Hepatocyte (in vitro differentiated cells): ENCODE data around the gene FGFR3. TPM values are rescaled to one million over a fixed set of nuclear protein-coding genes. Genes with fewer than 3 reads are reported as not detected.
A peak's percentile ranks its signal among the peaks of the same experiment; 100 is the strongest.

Experiments used
- DNase-seq: peaks from one replicate; pipeline ENCODE4 v3.0.0-alpha.2; 2016; ENCODE audit warnings: low spot score
- H2AFZ ChIP-seq: fragments of 200-600 bp; sonication (generic); 2 replicates; pipeline ENCODE4 v1.6.0; 2016; ENCODE audit warnings: antibody characterized with exemption, mild to moderate bottlenecking
- H3K27ac ChIP-seq: fragments of 200-600 bp; sonication (generic); 2 replicates; pipeline ENCODE4 v1.5.1; 2016; ENCODE audit warnings: mild to moderate bottlenecking
- H3K27me3 ChIP-seq: fragments of 200-600 bp; sonication (generic); 2 replicates; pipeline ENCODE4 v1.6.1; 2016
- H3K36me3 ChIP-seq: fragments of 200-600 bp; sonication (generic); replicated peaks from 2 replicates; pipeline ENCODE4 v1.5.1; 2016; ENCODE audit warnings: low read depth; ENCODE audit not compliant: insufficient read depth
- H3K4me1 ChIP-seq: fragments of 200-600 bp; sonication (generic); 2 replicates; pipeline ENCODE4 v1.5.1; 2016; ENCODE audit warnings: mild to moderate bottlenecking, moderate library complexity; ENCODE audit not compliant: insufficient read depth
- H3K4me2 ChIP-seq: fragments of 200-600 bp; sonication (generic); 2 replicates; pipeline ENCODE4 v1.6.0; 2016
- H3K4me3 ChIP-seq: fragments of 200-600 bp; sonication (generic); 2 replicates; pipeline ENCODE4 v1.5.1; 2016; ENCODE audit warnings: mild to moderate bottlenecking
- H3K79me2 ChIP-seq: fragments of 200-600 bp; sonication (generic); 2 replicates; pipeline ENCODE4 v1.6.0; 2017; ENCODE audit warnings: mild to moderate bottlenecking
- H3K9me2 ChIP-seq: fragments of 200-600 bp; sonication (generic); replicated peaks from 2 replicates; pipeline ENCODE4 v1.6.0; 2017; ENCODE audit warnings: mild to moderate bottlenecking; ENCODE audit not compliant: insufficient read depth
- H3K9me3 ChIP-seq: fragments of 200-600 bp; sonication (generic); 2 replicates; pipeline ENCODE4 v1.5.1; 2016; ENCODE audit warnings: low read depth, mild to moderate bottlenecking
- H4K20me1 ChIP-seq: fragments of 200-600 bp; sonication (generic); 2 replicates; pipeline ENCODE4 v1.6.0; 2016; ENCODE audit warnings: mild to moderate bottlenecking; ENCODE audit not compliant: insufficient read depth, poor library complexity, severe bottlenecking
- CTCF ChIP-seq: fragments of 200-600 bp; sonication (generic); IDR thresholded peaks from 2 replicates; pipeline ENCODE4 v1.5.1; 2016; ENCODE audit warnings: antibody characterized with exemption, mild to moderate bottlenecking; ENCODE audit not compliant: poor library complexity
- EZH2 ChIP-seq: fragments of 200-600 bp; sonication (generic); IDR thresholded peaks from 2 replicates; pipeline ENCODE4 v1.6.1; 2016; ENCODE audit warnings: antibody characterized with exemption, mild to moderate bottlenecking, borderline replicate concordance
- EZH2phosphoT487 ChIP-seq: fragments of 200-600 bp; sonication (generic); IDR thresholded peaks from one replicate; pipeline ENCODE4 v1.6.1; 2018; ENCODE audit warnings: antibody characterized with exemption, mild to moderate bottlenecking, low read depth, moderate library complexity; ENCODE audit not compliant: unreplicated experiment, severe bottlenecking
- WGBS: methylation state at CpG from one replicate; pipeline ENCODE4 v1.1.6; 2016; ENCODE audit warnings: low lambda C conversion rate; ENCODE audit errors: missing lambda C conversion rate; 5-methylcytosine and 5-hydroxymethylcytosine counted together
- polyA plus RNA-seq: library from polyadenylated mRNA; unstranded; fragments of >200 nt; fragmentation: Nextera tagmentation; extraction: Ambion mirVana; gene quantifications from 2 replicates; pipeline ENCODE4 v1.2.1, GENCODE V29; 2016
- total RNA-seq: library from RNA; depleted of rRNA; stranded (reverse); fragments of >200 nt; gene quantifications from 2 replicates; pipeline ENCODE4 v1.2.3, GENCODE V29; 2014

Gene FGFR3
- total and polyA plus RNA-seq, 2 experiments from 2014 or later, result 82.0 to 99.8 TPM

- TF ChIP-seq CTCF, result no peak
- no peak for TF ChIP-seq EZH2phosphoT487
- TF ChIP-seq EZH2, result no peak
- Histone ChIP-seq H3K4me3 (no peak overlapping the region), H4K20me1 (no peaks in the 10 kb centered on the region), H3K27ac (peak overlapping the region; percentile 91), H3K79me2 (no peaks in the 10 kb centered on the region), H3K36me3 (no peaks in the 10 kb centered on the region), H2AFZ (no peak overlapping the region), H3K4me2 (no peak overlapping the region), H3K4me1 (peaks cover 67% of the 10 kb centered on the region), H3K9me2 (no peaks in the 10 kb centered on the region), H3K9me3 (no peaks in the 10 kb centered on the region), H3K27me3 (no peaks in the 10 kb centered on the region)
- DNase-seq, result no peak
- 88% methylated on average over 6 of the region's 6 CpGs for WGBS
These were observed 23.4 kb upstream of the FGFR3 start for GRCh38 chr4:1769692-1770091.

- 88% methylated on average over 16 of the region's 33 CpGs for WGBS
- H3K9me3 ChIP-seq, result no peaks in the 10 kb centered on the region
- no peak overlapping the region for H3K4me3 ChIP-seq
- no peaks in the 10 kb centered on the region for H4K20me1 ChIP-seq
- no peak for DNase-seq
- TF ChIP-seq EZH2 (no peak), EZH2phosphoT487 (no peak), CTCF (no peak)
- H3K4me1 ChIP-seq, result peaks cover 67% of the 10 kb centered on the region
- H3K27me3 ChIP-seq, result no peaks in the 10 kb centered on the region
- no peak overlapping the region for H3K27ac ChIP-seq
- H3K4me2 ChIP-seq, result no peak overlapping the region
- H3K79me2 ChIP-seq, result no peaks in the 10 kb centered on the region
- no peaks in the 10 kb centered on the region for H3K36me3 ChIP-seq
- H2AFZ ChIP-seq, result no peak overlapping the region
- no peaks in the 10 kb centered on the region for H3K9me2 ChIP-seq
These were observed 22.8 kb upstream of the FGFR3 start for GRCh38 chr4:1770245-1770644.

GRCh38 chr4:1770791-1771231 lies 22.3 kb upstream of the FGFR3 start:
- Histone ChIP-seq H3K9me3 (no peaks in the 10 kb centered on the region), H3K4me1 (peaks cover 67% of the 10 kb centered on the region), H3K4me2 (no peak overlapping the region), H3K27me3 (no peaks in the 10 kb centered on the region), H3K9me2 (no peaks in the 10 kb centered on the region), H3K79me2 (no peaks in the 10 kb centered on the region), H3K36me3 (no peaks in the 10 kb centered on the region), H3K27ac (peak overlapping the region; percentile 40), H2AFZ (no peak overlapping the region), H3K4me3 (no peak overlapping the region), H4K20me1 (no peaks in the 10 kb centered on the region)
- no peak for DNase-seq
- WGBS, result 83% methylated on average over 10 of the region's 11 CpGs
- TF ChIP-seq EZH2phosphoT487 (no peak), CTCF (no peak), EZH2 (no peak)
